GM18868 (cell line): ENCODE data around the gene GRB7.

ENCODE experiments used
- ATAC-seq: cut with Tn5 transposase; IDR thresholded peaks from one replicate; pipeline ENCODE4 v1.9.1; 2021; ENCODE audit warnings: mild to moderate bottlenecking, moderate library complexity; ENCODE audit not compliant: unreplicated experiment

GRB7 gene

GRCh38 chr17:39767147-39767546, 29.4 kb downstream of the GRB7 start:
- no peak for ATAC-seq

- peak; percentile 71 for ATAC-seq
These were observed 32.3 kb downstream of the GRB7 start for GRCh38 chr17:39769974-39770587.

- no peak for ATAC-seq
These were observed 34.7 kb downstream of the GRB7 start for GRCh38 chr17:39772415-39772814.

- no peak for ATAC-seq
These were observed 35.5 kb downstream of the GRB7 start for GRCh38 chr17:39772987-39773934.

- ATAC-seq = no peak
These were observed 36.3 kb downstream of the GRB7 start for GRCh38 chr17:39774047-39774446.

GRCh38 chr17:39775031-39775430, 37.3 kb downstream of the GRB7 start:
- ATAC-seq = peak; percentile 33

- no peak for ATAC-seq
These were observed 38.5 kb downstream of the GRB7 start for GRCh38 chr17:39776252-39776651.

- peak; percentile 55 for ATAC-seq
These were observed 40.0 kb downstream of the GRB7 start for GRCh38 chr17:39777534-39778365.

- no peak for ATAC-seq
These were observed 43.5 kb downstream of the GRB7 start for GRCh38 chr17:39781031-39781860.

- no peak for ATAC-seq
These were observed 44.1 kb downstream of the GRB7 start for GRCh38 chr17:39781861-39782213.

- ATAC-seq = no peak
These were observed 44.7 kb downstream of the GRB7 start for GRCh38 chr17:39782481-39782880.

- no peak for ATAC-seq
These were observed 45.2 kb downstream of the GRB7 start for GRCh38 chr17:39782980-39783379.

GRCh38 chr17:39787041-39787440, 49.3 kb downstream of the GRB7 start:
- no peak for ATAC-seq

- no peak for ATAC-seq
These were observed 50.2 kb downstream of the GRB7 start for GRCh38 chr17:39787743-39788484.

GRCh38 chr17:39791111-39791992, 53.6 kb downstream of the GRB7 start:
- no peak for ATAC-seq

GRCh38 chr17:39792526-39793221, 54.9 kb downstream of the GRB7 start:
- ATAC-seq = no peak

GRCh38 chr17:39793301-39793872, 55.6 kb downstream of the GRB7 start:
- no peak for ATAC-seq
